ENCODE results near the gene OR2A12.

GRCh38 chr7:144113651-144114050 lies 27.6 kb downstream of the OR2A12 start:
- TF ChIP-seq POLR2A (IDR thresholded peaks at IDR 0.05) (no peak), CTCF (IDR thresholded peaks at IDR 0.05) (no peak)
